HG02884 (cell line): ENCODE data around the gene ARPC1B.

Source experiments
- ATAC-seq: cut with Tn5 transposase; IDR thresholded peaks from one replicate; pipeline ENCODE4 v1.9.1; 2021; ENCODE audit warnings: mild to moderate bottlenecking, moderate library complexity; ENCODE audit not compliant: unreplicated experiment

ARPC1B gene

DNA sequence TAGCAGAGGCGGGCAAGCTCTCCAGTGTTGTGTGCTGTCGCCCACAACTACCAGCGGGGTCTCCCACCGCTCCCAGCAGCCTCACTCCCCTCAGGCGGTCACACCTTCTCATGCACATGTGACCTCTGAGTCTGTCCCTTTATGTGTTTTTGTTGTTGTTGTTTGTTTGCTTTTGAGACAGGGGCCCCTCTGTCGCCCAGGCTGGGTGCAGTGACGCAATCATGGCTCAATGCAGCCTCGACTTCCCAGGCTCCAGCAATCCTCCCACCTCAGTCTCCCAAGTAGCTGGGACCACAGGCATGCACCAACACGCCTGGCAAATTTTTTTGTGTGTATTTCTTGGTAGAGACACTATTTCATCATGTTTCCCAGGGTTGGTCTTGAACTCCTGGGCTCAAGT, 65.7 kb downstream of the ARPC1B start:
- ATAC-seq = no peak
